Right atrium auricular region (tissue), 2 donors: ENCODE results near the gene TRAPPC5. TPM values are rescaled to one million over a fixed set of nuclear protein-coding genes. Genes with fewer than 3 reads are reported as not detected.

ENCODE experiments used
- DNase-seq: peaks from one replicate; pipeline ENCODE4 v3.0.0-alpha.2; 2019; ENCODE audit warnings: low spot score
- H3K27ac ChIP-seq, 2 donors: fragments of 200-600 bp; sonication (generic); 1 replicate in 1 of 2; 2 replicates in 1 of 2; pipeline ENCODE4 v1.5.1; 2016 to 2019
- H3K27me3 ChIP-seq, 2 donors: fragments of 200-600 bp; sonication (generic); one replicate each; pipeline versions ENCODE4 v1.5.1 to v1.6.0; 2017 to 2019
- H3K36me3 ChIP-seq: fragments of 200-600 bp; sonication (generic); one replicate; pipeline ENCODE4 v1.5.1; 2016
- H3K4me1 ChIP-seq, 2 donors: fragments of 200-600 bp; sonication (generic); one replicate each; pipeline versions ENCODE4 v1.5.1 to v1.6.0; 2017 to 2019
- H3K4me3 ChIP-seq, 2 donors: fragments of 200-600 bp; sonication (generic); 1 replicate in 1 of 2; 2 replicates in 1 of 2; pipeline ENCODE4 v1.5.1; 2017 to 2019; ENCODE audit warnings: mild to moderate bottlenecking in 1 of 2, moderate library complexity in 1 of 2
- H3K9me3 ChIP-seq, 2 donors: fragments of 200-600 bp; sonication (generic); one replicate each; pipeline ENCODE4 v1.5.1; 2019
- CTCF ChIP-seq, 2 donors: fragments of 200-600 bp; sonication (generic); IDR thresholded peaks; one replicate each; pipeline ENCODE4 v1.5.1; 2019; ENCODE audit warnings: antibody characterized with exemption in 2 of 2
- total RNA-seq, 2 donors: library from RNA; depleted of rRNA; stranded (reverse); fragments of >200 nt; gene quantifications; one replicate each; pipeline ENCODE4 v1.1.0, GENCODE V29; 2016

TRAPPC5 gene
- total RNA-seq, 2 donors from 2014 or later, result 55.0 to 58.3 TPM

- no peaks in the 10 kb centered on the region for H3K36me3 ChIP-seq
- no peak for DNase-seq
- no peak overlapping the region for H3K4me3 ChIP-seq
- H3K27ac ChIP-seq, result no peak overlapping the region
- peaks cover 0 to 24% of the 10 kb centered on the region in 2 donors for H3K27me3 ChIP-seq
- H3K9me3 ChIP-seq, result no peaks in the 10 kb centered on the region
- peaks cover 0 to 6% of the 10 kb centered on the region in 2 donors for H3K4me1 ChIP-seq
- TF ChIP-seq CTCF (IDR thresholded peaks at IDR 0.05), result no peak
Observed at GRCh38 chr19:7734220-7735203, 53.9 kb downstream of the TRAPPC5 start.

- Histone ChIP-seq H3K4me3 (no peak overlapping the region), H3K27me3 (peaks cover 0 to 9% of the 10 kb centered on the region in 2 donors), H3K4me1 (no peaks in the 10 kb centered on the region), H3K9me3 (no peaks in the 10 kb centered on the region), H3K27ac (no peak overlapping the region), H3K36me3 (no peaks in the 10 kb centered on the region)
- DNase-seq, result no peak
- TF ChIP-seq CTCF (IDR thresholded peaks at IDR 0.05), result no peak
Observed at GRCh38 chr19:7736148-7736547, 55.5 kb downstream of the TRAPPC5 start.

GRCh38 chr19:7737215-7737614, 56.6 kb downstream of the TRAPPC5 start:
- no peaks in the 10 kb centered on the region for H3K36me3 ChIP-seq
- TF ChIP-seq CTCF (IDR thresholded peaks at IDR 0.05), result no peak
- H3K4me3 ChIP-seq, result no peak overlapping the region
- H3K27me3 ChIP-seq, result peaks cover 0 to 3% of the 10 kb centered on the region in 2 donors
- no peak overlapping the region for H3K27ac ChIP-seq
- no peaks in the 10 kb centered on the region for H3K9me3 ChIP-seq
- H3K4me1 ChIP-seq, result no peaks in the 10 kb centered on the region
- no peak for DNase-seq

Other genes starting within 250 kb of the TRAPPC5 start
- 1 to 10 TPM; 1.0 to 1.1 TPM for gene PEX11G, start 191.8 kb upstream of the TRAPPC5 start, total RNA-seq
- gene ZNF358, start 164.7 kb upstream of the TRAPPC5 start, total RNA-seq, result 100 to 1,000 TPM; 109 to 119 TPM
- 10 to 100 TPM; 11.2 to 13.0 TPM for gene MCOLN1, start 158.2 kb upstream of the TRAPPC5 start, total RNA-seq
- gene PNPLA6, start 145.1 kb upstream of the TRAPPC5 start, total RNA-seq, result 10 to 100 TPM; 45.3 to 70.6 TPM
- under 1 TPM; 0.26 to 0.55 TPM for gene CAMSAP3, start 85.0 kb upstream of the TRAPPC5 start, total RNA-seq
- 10 to 100 TPM; 21.5 to 25.9 TPM for gene XAB2, start 51.3 kb upstream of the TRAPPC5 start, total RNA-seq
- gene PET100, start 51.0 kb upstream of the TRAPPC5 start, total RNA-seq, result 10 to 100 TPM; 12.0 to 23.1 TPM
- gene PCP2, start 47.1 kb upstream of the TRAPPC5 start, total RNA-seq, result not detected
- gene STXBP2, start 43.7 kb upstream of the TRAPPC5 start, total RNA-seq, result 10 to 100 TPM in 1 of 2 donors, 1 to 10 TPM in 1; 6.4 to 14.9 TPM
- not detected for gene RETN, start 11.8 kb upstream of the TRAPPC5 start, total RNA-seq
- 1 to 10 TPM in 1 of 2 donors, under 1 TPM in 1; 0.70 to 1.5 TPM for gene MCEMP1, start 3.7 kb upstream of the TRAPPC5 start, total RNA-seq
- not detected for gene FCER2, start 21.3 kb downstream of the TRAPPC5 start, total RNA-seq
- under 1 TPM in 1 of 2 donors, not detected in 1; 0.55 TPM for gene CLEC4G, start 51.3 kb downstream of the TRAPPC5 start, total RNA-seq
- 1 to 10 TPM in 1 of 2 donors, under 1 TPM in 1; 0.59 to 4.3 TPM for gene CD209, start 66.7 kb downstream of the TRAPPC5 start, total RNA-seq
- gene CLEC4M, start 82.4 kb downstream of the TRAPPC5 start, total RNA-seq, result not detected
- gene EVI5L, start 149.4 kb downstream of the TRAPPC5 start, total RNA-seq, result 10 to 100 TPM; 14.2 to 17.4 TPM
- gene PRR36, start 193.6 kb downstream of the TRAPPC5 start, total RNA-seq, result not detected
- gene LRRC8E, start 207.7 kb downstream of the TRAPPC5 start, total RNA-seq, result 1 to 10 TPM; 1.5 to 2.1 TPM
- gene MAP2K7, start 223.0 kb downstream of the TRAPPC5 start, total RNA-seq, result 10 to 100 TPM; 12.0 to 14.4 TPM
- gene TGFBR3L, start 234.0 kb downstream of the TRAPPC5 start, total RNA-seq, result 10 to 100 TPM; 22.1 to 26.7 TPM
- 10 to 100 TPM; 14.1 to 16.5 TPM for gene SNAPC2, start 239.5 kb downstream of the TRAPPC5 start, total RNA-seq
- gene CTXN1, start 245.3 kb downstream of the TRAPPC5 start, total RNA-seq, result 1 to 10 TPM; 1.7 to 4.2 TPM